H9 (cell line): ENCODE measurements around the gene GPC6. TPM values are rescaled to one million over a fixed set of nuclear protein-coding genes. Genes with fewer than 3 reads are reported as not detected.

Experiments
- DNase-seq: peaks from one replicate; pipeline ENCODE4 v3.0.0-alpha.2; 2017
- H2AFZ ChIP-seq: one replicate; pipeline ENCODE4 v1.6.1; 2013; ENCODE audit warnings: mild to moderate bottlenecking, low read length, control low read depth, moderate library complexity
- H2AK5ac ChIP-seq: 2 replicates; pipeline ENCODE4 v1.6.1; 2013; ENCODE audit warnings: low read length, control low read depth, mixed read lengths; ENCODE audit not compliant: insufficient read length
- H2BK120ac ChIP-seq: one replicate; pipeline ENCODE4 v1.6.1; 2013; ENCODE audit warnings: low read depth, mild to moderate bottlenecking, low read length, control low read depth, inconsistent platforms; ENCODE audit not compliant: poor library complexity, severe bottlenecking
- H2BK12ac ChIP-seq: 2 replicates; pipeline ENCODE4 v1.6.1; 2013; ENCODE audit warnings: low read length, control low read depth, mixed read lengths, low read depth; ENCODE audit not compliant: insufficient read length
- H2BK15ac ChIP-seq: 2 replicates; pipeline ENCODE4 v1.6.1; 2013; ENCODE audit warnings: low read depth, low read length, control low read depth
- H2BK20ac ChIP-seq: one replicate; pipeline ENCODE4 v1.6.1; 2013; ENCODE audit warnings: low read depth, mild to moderate bottlenecking, low read length, control low read depth, inconsistent platforms; ENCODE audit not compliant: poor library complexity, severe bottlenecking
- H2BK5ac ChIP-seq: 2 replicates; pipeline ENCODE4 v1.6.1; 2013; ENCODE audit warnings: low read length, control low read depth, mixed read lengths; ENCODE audit not compliant: insufficient read length
- H3K14ac ChIP-seq: 2 replicates; pipeline ENCODE4 v1.6.1; 2013; ENCODE audit warnings: low read length, control low read depth; ENCODE audit not compliant: insufficient read depth
- H3K18ac ChIP-seq: 2 replicates; pipeline ENCODE4 v1.6.1; 2013; ENCODE audit warnings: low read depth, mild to moderate bottlenecking, mixed read lengths, low read length, control low read depth; ENCODE audit not compliant: insufficient read length
- H3K23ac ChIP-seq: 2 replicates; pipeline ENCODE4 v1.6.1; 2013; ENCODE audit warnings: low read length, control low read depth, mixed read lengths, low read depth; ENCODE audit not compliant: insufficient read length
- H3K23me2 ChIP-seq: 2 replicates; pipeline ENCODE4 v1.6.1; 2013; ENCODE audit warnings: low read depth, mild to moderate bottlenecking, mixed read lengths, low read length, control low read depth; ENCODE audit not compliant: insufficient read length, poor library complexity, severe bottlenecking
- H3K27ac ChIP-seq: 2 replicates; pipeline ENCODE4 v1.5.1; 2013; ENCODE audit warnings: low read length, control low read depth, mixed read lengths, low read depth; ENCODE audit not compliant: insufficient read length
- H3K27me3 ChIP-seq: 2 replicates; pipeline ENCODE4 v1.6.1; 2013; ENCODE audit warnings: low read length, control low read depth, inconsistent platforms; ENCODE audit not compliant: insufficient read depth
- H3K4ac ChIP-seq: 2 replicates; pipeline ENCODE4 v1.6.1; 2013; ENCODE audit warnings: low read depth, mild to moderate bottlenecking, control low read depth, inconsistent platforms, low read length, moderate library complexity
- H3K4me1 ChIP-seq: 2 replicates; pipeline ENCODE4 v1.6.1; 2013; ENCODE audit warnings: low read length, control low read depth, inconsistent platforms; ENCODE audit not compliant: insufficient read depth
- H3K4me2 ChIP-seq: 2 replicates; pipeline ENCODE4 v1.6.1; 2013; ENCODE audit warnings: low read length, control low read depth, mixed read lengths; ENCODE audit not compliant: insufficient read length, insufficient read depth
- H3K56ac ChIP-seq: 2 replicates; pipeline ENCODE4 v1.6.1; 2013; ENCODE audit warnings: low read depth, mild to moderate bottlenecking, mixed read lengths, low read length, control low read depth; ENCODE audit not compliant: insufficient read length
- H3K79me1 ChIP-seq: 2 replicates; pipeline ENCODE4 v1.6.1; 2013; ENCODE audit warnings: low read depth, mild to moderate bottlenecking, moderate library complexity, low read length, control low read depth, inconsistent platforms; ENCODE audit not compliant: insufficient read depth, poor library complexity, severe bottlenecking
- H3K79me2 ChIP-seq: 2 replicates; pipeline ENCODE4 v1.6.1; 2013; ENCODE audit warnings: low read length, control low read depth, inconsistent platforms; ENCODE audit not compliant: insufficient read depth
- H3K9ac ChIP-seq: 2 replicates; pipeline ENCODE4 v1.6.1; 2013; ENCODE audit warnings: low read length, control low read depth, mixed read lengths; ENCODE audit not compliant: insufficient read length; ENCODE audit errors: extremely low read depth
- H3K9me3 ChIP-seq: one replicate; pipeline ENCODE4 v1.6.1; 2013; ENCODE audit warnings: low read depth, low read length, inconsistent platforms; ENCODE audit not compliant: control insufficient read depth
- H3T11ph ChIP-seq: one replicate; pipeline ENCODE4 v1.6.1; 2013; ENCODE audit warnings: mild to moderate bottlenecking, low read length, control low read depth, inconsistent platforms
- H4K20me1 ChIP-seq: one replicate; pipeline ENCODE4 v1.6.1; 2013; ENCODE audit not compliant: control insufficient read depth, insufficient read length, insufficient read depth
- H4K5ac ChIP-seq: 2 replicates; pipeline ENCODE4 v1.6.1; 2013; ENCODE audit warnings: low read depth, mild to moderate bottlenecking, mixed read lengths, low read length, control low read depth; ENCODE audit not compliant: insufficient read length
- H4K8ac ChIP-seq: replicated peaks from 2 replicates; pipeline ENCODE4 v1.6.1; 2013; ENCODE audit warnings: low read length, control low read depth, mixed read lengths, low read depth; ENCODE audit not compliant: insufficient read length
- H4K91ac ChIP-seq: 2 replicates; pipeline ENCODE4 v1.6.1; 2013; ENCODE audit warnings: low read depth, mild to moderate bottlenecking, moderate library complexity, mixed read lengths, low read length, control low read depth; ENCODE audit not compliant: insufficient read length
- H3K27ac Mint-ChIP-seq, 3 experiments: 2 replicates in 2 of 3; 3 replicates in 1 of 3; pipeline ENCODE4 v1.8.0; 2020 to 2021; ENCODE audit warnings: mixed read lengths in 3 of 3, mild to moderate bottlenecking in 1 of 3, moderate library complexity in 1 of 3
- H3K27me3 Mint-ChIP-seq: 2 replicates; pipeline ENCODE4 v1.8.0; 2021; ENCODE audit warnings: low read depth, mild to moderate bottlenecking, moderate library complexity, mixed read lengths
- H3K36me3 Mint-ChIP-seq, 3 experiments: 2 replicates in 2 of 3; 3 replicates in 1 of 3; pipeline ENCODE4 v1.8.0; 2020 to 2021; ENCODE audit warnings: low read depth in 3 of 3, mixed read lengths in 3 of 3; ENCODE audit not compliant: insufficient read depth in 1 of 3
- H3K4me1 Mint-ChIP-seq, 2 experiments: 2 replicates each; pipeline ENCODE4 v1.8.0; 2020; ENCODE audit warnings: mixed read lengths in 2 of 2
- H3K4me3 Mint-ChIP-seq, 2 experiments: 2 replicates in 1 of 2; 3 replicates in 1 of 2; pipeline ENCODE4 v1.8.0; 2020 to 2021; ENCODE audit warnings: mild to moderate bottlenecking in 2 of 2, mixed read lengths in 2 of 2, moderate library complexity in 1 of 2
- H3K9me3 Mint-ChIP-seq, 2 experiments: 2 replicates in 1 of 2; 3 replicates in 1 of 2; pipeline ENCODE4 v1.8.0; 2020; ENCODE audit warnings: mild to moderate bottlenecking in 2 of 2, mixed read lengths in 2 of 2, moderate library complexity in 1 of 2
- CTCF ChIP-seq: fragments of 200-600 bp; sonication (generic); conservative IDR thresholded peaks from 3 replicates; pipeline ENCODE4 v1.8.0; 2021; ENCODE audit warnings: antibody characterized with exemption, mild to moderate bottlenecking
- total RNA-seq: library from RNA; stranded (reverse); gene quantifications from 2 replicates; pipeline ENCODE4 v1.2.1, GENCODE V29; 2021

GPC6 gene
- total RNA-seq, 1 experiment from 2014 or later = 15.6 TPM

GRCh38 chr13:93689333-93689732 is 462.7 kb downstream of the GPC6 start:
- Histone ChIP-seq H2BK5ac (no peak overlapping the region), H3K23ac (no peak overlapping the region), H3K4me2 (no peak overlapping the region), H2BK120ac (no peak overlapping the region), H3K4me1 (no peaks in the 10 kb centered on the region), H3T11ph (no peak overlapping the region), H3K18ac (no peak overlapping the region), H3K23me2 (no peaks in the 10 kb centered on the region), H2BK20ac (no peak overlapping the region), H3K9me3 (no peaks in the 10 kb centered on the region), H4K20me1 (no peaks in the 10 kb centered on the region), H4K8ac (no peak overlapping the region), H2AFZ (no peak overlapping the region), H3K27ac (no peak overlapping the region), H3K9ac (no peak overlapping the region), H3K79me2 (no peaks in the 10 kb centered on the region), H3K4ac (no peak overlapping the region), H2AK5ac (no peak overlapping the region), H3K56ac (no peak overlapping the region), H4K5ac (no peak overlapping the region), H3K27me3 (no peaks in the 10 kb centered on the region), H2BK12ac (no peak overlapping the region), H4K91ac (no peak overlapping the region), H3K14ac (no peak overlapping the region), H2BK15ac (no peak overlapping the region), H3K79me1 (no peaks in the 10 kb centered on the region)
- Mint-ChIP-seq H3K4me3 (no peak overlapping the region), H3K9me3 (no peaks in the 10 kb centered on the region), H3K36me3 (no peaks in the 10 kb centered on the region), H3K27me3 (no peaks in the 10 kb centered on the region), H3K27ac (no peak overlapping the region), H3K4me1 (no peaks in the 10 kb centered on the region)
- no peak for DNase-seq
- TF ChIP-seq CTCF = no peak
